Endothelial cell of umbilical vein (primary cell): ENCODE results near the gene COMMD10. TPM values are rescaled to one million over a fixed set of nuclear protein-coding genes. Genes with fewer than 3 reads are reported as not detected.

Experiments used
- BruUV-seq: library from RNA; stranded (reverse); fragments of 400-500 nt; replicated peaks from 2 replicates; lab custom pipeline; 2021; lab: Mats Ljungman, UMichigan
- CTCF ChIA-PET: fragments of 300-600, 350-600 bp; sonication (Branson Sonifier 250); formaldehyde crosslinking; loops from one replicate; lab custom pipeline; 2021; ENCODE audit warnings: antibody characterized with exemption, inconsistent platforms; lab: Charles Lee
- POLR2A ChIA-PET: fragments of 300-600, 350-600 bp; sonication (Branson Sonifier 250); formaldehyde crosslinking; loops from one replicate; lab custom pipeline; 2021; ENCODE audit warnings: antibody characterized with exemption, inconsistent platforms; lab: Charles Lee
- DNase-seq: peaks from one replicate; pipeline ENCODE4 v3.0.0-alpha.2; 2011; ENCODE audit warnings: low read depth, low spot score
- FAIRE-seq: peaks from 2 replicates; lab custom pipeline; 2011; peaks lifted over from hg19 to GRCh38; lab: Jason Lieb, UNC
- H2AFZ ChIP-seq: 2 replicates; pipeline ENCODE4 v1.6.0; 2012; ENCODE audit warnings: low read depth, low read length, control low read depth, inconsistent platforms
- H3K27ac ChIP-seq: 2 replicates; pipeline ENCODE4 v1.5.1; 2011; ENCODE audit warnings: low read depth, mild to moderate bottlenecking, control low read depth, low read length, moderate library complexity; ENCODE audit not compliant: insufficient read depth
- H3K27me3 ChIP-seq, 2 experiments: 2 replicates each; pipeline versions ENCODE4 v1.6.0 to v1.6.1; 2011; ENCODE audit warnings: low read length in 2 of 2, mixed read lengths in 1 of 2; ENCODE audit not compliant: control insufficient read depth in 2 of 2, insufficient read depth in 2 of 2
- H3K36me3 ChIP-seq, 2 experiments: 2 replicates in 1 of 2; 3 replicates in 1 of 2; pipeline ENCODE4 v1.5.1; 2011; ENCODE audit warnings: low read length in 2 of 2, mild to moderate bottlenecking in 1 of 2, moderate library complexity in 1 of 2; ENCODE audit not compliant: control insufficient read depth in 2 of 2, insufficient read depth in 2 of 2; ENCODE audit errors: extremely low read depth in 1 of 2
- H3K4me1 ChIP-seq: 3 replicates; pipeline ENCODE4 v1.5.1; 2011; ENCODE audit warnings: mild to moderate bottlenecking, low read length; ENCODE audit not compliant: control insufficient read depth, insufficient read depth; ENCODE audit errors: extremely low read depth
- H3K4me2 ChIP-seq: 2 replicates; pipeline ENCODE4 v1.6.1; 2011; ENCODE audit warnings: low read length, control low read depth, mixed read lengths; ENCODE audit not compliant: insufficient read depth
- H3K4me3 ChIP-seq, 3 experiments: fragments of 200-600 bp in 1 of 3; sonication (generic), shearing (Covaris generic) in 1 of 3; replicated peaks in 1 of 3; 2 replicates each; pipeline ENCODE4 v1.5.1; 2011 to 2016; ENCODE audit warnings: control low read depth in 3 of 3, low read length in 3 of 3, mild to moderate bottlenecking in 2 of 3, inconsistent platforms in 1 of 3, low read depth in 1 of 3, moderate library complexity in 1 of 3; ENCODE audit not compliant: insufficient read depth in 1 of 3
- H3K79me2 ChIP-seq: 2 replicates; pipeline ENCODE4 v1.6.0; 2012; ENCODE audit warnings: low read length, inconsistent platforms; ENCODE audit not compliant: control insufficient read depth, insufficient read depth
- H3K9ac ChIP-seq: replicated peaks from 2 replicates; pipeline ENCODE3; 2011; ENCODE audit warnings: low read length, control low read depth; ENCODE audit not compliant: insufficient read depth; ENCODE audit errors: extremely low read depth
- H3K9me1 ChIP-seq: replicated peaks from 3 replicates; pipeline ENCODE4 v1.6.0; 2011; ENCODE audit warnings: mild to moderate bottlenecking, low read length; ENCODE audit not compliant: control insufficient read depth, insufficient read depth; ENCODE audit errors: extremely low read depth
- H3K9me3 ChIP-seq: replicated peaks from 2 replicates; pipeline ENCODE4 v1.5.1; 2012; ENCODE audit warnings: low read length, inconsistent platforms; ENCODE audit not compliant: control insufficient read depth, insufficient read depth
- H4K20me1 ChIP-seq: replicated peaks from 2 replicates; pipeline ENCODE3; 2011; ENCODE audit warnings: mild to moderate bottlenecking, low read length; ENCODE audit not compliant: control insufficient read depth, insufficient read depth; ENCODE audit errors: extremely low read depth
- CTCF ChIP-seq, 2 donors: IDR thresholded peaks; 1 replicate in 1 of 2; 2 replicates in 1 of 2; pipeline ENCODE4 v1.5.1; 2011; ENCODE audit warnings: low read length in 2 of 2, mild to moderate bottlenecking in 2 of 2, moderate library complexity in 2 of 2, control low read depth in 1 of 2, inconsistent platforms in 1 of 2, low read depth in 1 of 2; ENCODE audit not compliant: insufficient read depth in 1 of 2; ENCODE audit errors: extremely low read depth in 1 of 2
- EZH2 ChIP-seq: IDR thresholded peaks from 2 replicates; pipeline ENCODE4 v1.6.1; 2012; ENCODE audit warnings: borderline replicate concordance, low read depth, mild to moderate bottlenecking, moderate library complexity, low read length, inconsistent platforms; ENCODE audit not compliant: severe bottlenecking
- FOS ChIP-seq: IDR thresholded peaks from 2 replicates; pipeline ENCODE4 v1.6.1; 2011; ENCODE audit warnings: mild to moderate bottlenecking, low read length, moderate library complexity, borderline replicate concordance; ENCODE audit not compliant: insufficient read depth
- GATA2 ChIP-seq: IDR thresholded peaks from 2 replicates; pipeline ENCODE4 v1.7.0; 2011; ENCODE audit warnings: low read depth, mild to moderate bottlenecking, moderate library complexity, mixed read lengths, low read length; ENCODE audit not compliant: insufficient read length, insufficient read depth
- JUN ChIP-seq: IDR thresholded peaks from 2 replicates; pipeline ENCODE4 v1.6.1; 2011; ENCODE audit warnings: borderline replicate concordance, low read depth; ENCODE audit not compliant: insufficient read length, insufficient read depth
- MAX ChIP-seq: IDR thresholded peaks from 2 replicates; pipeline ENCODE4 v1.6.1; 2011; ENCODE audit not compliant: insufficient read depth, insufficient read length
- MYC ChIP-seq: IDR thresholded peaks from one replicate; pipeline ENCODE4 v1.6.1; 2011; ENCODE audit warnings: mild to moderate bottlenecking, low read depth, low read length
- POLR2A ChIP-seq: IDR thresholded peaks from 2 replicates; pipeline ENCODE4 v1.6.1; 2012; ENCODE audit warnings: low read depth, mild to moderate bottlenecking, control low read depth, low read length
- POLR2AphosphoS5 ChIP-seq: IDR thresholded peaks from 2 replicates; pipeline ENCODE4 v1.6.1; 2012; ENCODE audit warnings: low read depth, mild to moderate bottlenecking, control low read depth, low read length, moderate library complexity; ENCODE audit not compliant: insufficient read depth
- dilution Hi-C: fragments of 300-500 bp; cut with MboI; formaldehyde crosslinking; loops from one replicate; pipeline ENCODE4 v1.15.0; 2019; ENCODE audit warnings: low sequenced_read_pairs; ENCODE audit not compliant: extremely low pct_ligation_motif_present
- intact Hi-C: fragments of 100-400 bp; cut with micrococcal nuclease; formaldehyde crosslinking; loops from one replicate; pipeline ENCODE4 v1.10.0; 2022
- polyA plus RNA-seq, 4 experiments: library from polyadenylated mRNA; depleted of rRNA in 3 of 4; stranded (reverse) in 3 of 4; unstranded in 1 of 4; fragments of >200 nt; gene quantifications; 2 replicates each; pipeline versions ENCODE4 v1.2.1 to v1.2.3, GENCODE V29; 2011 to 2012; ENCODE audit warnings: missing spikeins in 1 of 4
- total RNA-seq: library from RNA; stranded (reverse); gene quantifications from 2 replicates; pipeline ENCODE4 v1.2.3, GENCODE V29; 2021

COMMD10 gene
- total and polyA plus RNA-seq, 2 donors (not counting 3 experiments of a cell fraction or from before 2014, with no cell fraction given) = 12.5 to 27.0 TPM

GRCh38 chr5:116297296-116297814, 212.5 kb downstream of the COMMD10 start:
- intact Hi-C loops (no loop called here), dilution Hi-C loops (no loop called here)
- H3K27me3 ChIP-seq = no peaks in the 10 kb centered on the region
- no peak for FAIRE-seq
- DNase-seq = no peak
- no TSS peak for BruUV-seq
- no peaks in the 10 kb centered on the region for H3K9me3 ChIP-seq
- H2AFZ ChIP-seq = no peak overlapping the region
- H4K20me1 ChIP-seq = no peaks in the 10 kb centered on the region
- POLR2A ChIA-PET = no interaction called here
- CTCF ChIA-PET = no interaction called here
- H3K9ac ChIP-seq = no peak overlapping the region
- peaks cover 0 to 2% of the 10 kb centered on the region in 2 experiments for H3K36me3 ChIP-seq
- H3K9me1 ChIP-seq = no peaks in the 10 kb centered on the region
- H3K27ac ChIP-seq = no peak overlapping the region
- no peaks in the 10 kb centered on the region for H3K4me1 ChIP-seq
- H3K79me2 ChIP-seq = no peaks in the 10 kb centered on the region
- TF ChIP-seq GATA2 = no peak
- TF ChIP-seq CTCF (IDR thresholded peaks at IDR 0.05; ENCODE audit: extremely low read depth in 1 of 2, insufficient read depth in 1 of 2, low read depth in 1 of 2, low read length in 2 of 2) = no peak
- TF ChIP-seq FOS = no peak
- TF ChIP-seq MYC = no peak
- TF ChIP-seq POLR2AphosphoS5 = no peak
- no peak for TF ChIP-seq MAX
- TF ChIP-seq EZH2 = no peak
- no peak for TF ChIP-seq POLR2A
- TF ChIP-seq JUN = no peak
- H3K4me2 ChIP-seq = no peak overlapping the region
- H3K4me3 ChIP-seq = no peak overlapping the region
